ENCODE measurements around the gene KRT20. TPM values are rescaled to one million over a fixed set of nuclear protein-coding genes. Genes with fewer than 3 reads are reported as not detected.

The KRT20 gene
- total RNA-seq, 1 donor: not detected

- no peak for TF ChIP-seq CTCF (IDR thresholded peaks at IDR 0.05; ENCODE audit: insufficient read depth, low read length)
- no peak overlapping the region for H3K4me3 ChIP-seq (ENCODE audit: low read depth, low read length)
- peak; percentile 64 for DNase-seq (ENCODE audit: low read depth)
Measured at GRCh38 chr17:40909755-40910154, 24.7 kb upstream of the KRT20 start.

DNA sequence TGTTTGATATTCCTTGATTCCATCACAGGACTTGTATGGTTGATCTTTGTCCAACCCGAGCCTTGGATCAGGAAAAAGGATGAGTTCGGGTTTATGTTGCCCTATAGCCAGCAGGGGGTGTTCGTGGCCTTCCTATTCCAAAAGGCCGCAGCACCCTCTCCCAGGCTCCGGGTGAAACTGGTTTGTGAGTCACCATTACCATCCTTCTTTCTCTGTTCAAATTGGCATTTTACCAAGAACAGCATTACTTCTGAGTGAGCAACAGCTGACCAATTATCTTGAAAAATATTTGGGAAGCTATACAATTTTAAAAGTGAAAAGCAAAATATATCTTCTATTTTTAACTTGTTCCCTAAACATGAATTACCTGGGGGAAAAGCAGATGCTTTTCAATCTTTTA, 24.3 kb upstream of the KRT20 start:
- H3K4me3 ChIP-seq (ENCODE audit: low read depth, low read length): no peak overlapping the region
- TF ChIP-seq CTCF (IDR thresholded peaks at IDR 0.05; ENCODE audit: insufficient read depth, low read length): peak; percentile 77
- DNase-seq (ENCODE audit: low read depth): peak; percentile 98

DNA sequence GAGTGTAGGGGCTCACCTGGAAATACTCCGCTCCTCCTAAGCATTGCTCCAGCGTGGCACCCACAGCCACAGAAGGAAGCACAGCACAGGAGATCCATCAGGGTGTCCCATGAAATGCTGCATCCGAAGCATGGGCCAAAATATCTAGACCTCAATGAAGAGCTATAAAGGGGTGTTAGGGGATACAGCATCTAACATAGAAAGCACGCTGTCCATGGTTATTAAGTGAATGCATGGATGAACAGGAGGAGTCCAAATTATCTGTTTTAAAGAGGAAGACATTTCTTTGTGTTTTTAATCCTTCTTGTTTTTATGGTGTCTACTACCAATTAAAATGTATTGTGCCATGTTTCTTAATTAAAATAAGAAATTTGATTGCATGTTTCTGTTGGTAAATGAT, 21.6 kb upstream of the KRT20 start:
- no peak for TF ChIP-seq CTCF (IDR thresholded peaks at IDR 0.05; ENCODE audit: insufficient read depth, low read length)
- no peak overlapping the region for H3K4me3 ChIP-seq (ENCODE audit: low read depth, low read length)
- no peak for DNase-seq (ENCODE audit: low read depth)

- TF ChIP-seq CTCF (IDR thresholded peaks at IDR 0.05; ENCODE audit: insufficient read depth, low read length): no peak
- no peak for DNase-seq (ENCODE audit: low read depth)
Measured at GRCh38 chr17:40905370-40905769, 20.3 kb upstream of the KRT20 start.

DNA sequence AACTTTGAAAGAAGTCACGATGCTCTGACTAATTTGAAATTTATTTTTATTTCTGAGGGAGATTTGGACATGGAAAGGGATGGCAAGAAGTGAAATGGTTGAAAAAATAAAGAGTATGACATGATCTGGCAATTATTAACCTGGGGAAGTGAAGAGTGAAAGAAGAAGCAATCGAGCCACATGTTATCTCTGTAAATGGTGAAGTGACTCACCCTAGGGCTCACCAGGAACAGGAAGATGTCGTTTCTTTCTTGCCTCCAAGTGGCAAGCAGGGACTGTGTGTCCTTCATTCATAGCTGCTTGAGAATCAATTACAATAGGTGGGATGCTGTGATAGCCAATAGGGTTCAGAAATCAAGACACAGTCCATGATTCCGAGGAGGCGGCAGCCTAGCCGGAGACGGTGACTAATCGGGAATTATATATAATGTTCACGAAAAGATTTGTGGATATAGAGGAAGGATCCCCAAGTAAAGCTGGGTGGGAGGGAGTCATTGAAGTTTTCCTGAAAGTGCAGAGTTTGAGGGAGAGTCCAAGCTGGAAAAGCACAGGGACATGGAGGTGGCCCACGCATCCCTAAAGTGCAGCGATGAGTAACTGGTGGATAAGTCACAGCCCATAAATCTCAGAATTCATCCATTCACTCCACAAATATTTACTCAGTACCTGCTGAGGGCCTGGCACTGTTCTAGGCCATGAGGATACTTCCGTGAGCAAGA, 18.2 kb upstream of the KRT20 start:
- peak; percentile 10 for DNase-seq (ENCODE audit: low read depth)
- TF ChIP-seq CTCF (IDR thresholded peaks at IDR 0.05; ENCODE audit: insufficient read depth, low read length): no peak
- H3K4me3 ChIP-seq (ENCODE audit: low read depth, low read length): no peak overlapping the region

More at GRCh38 chr17:40905370-40905769, 20.3 kb upstream of the KRT20 start:
- H3K4me3 ChIP-seq (ENCODE audit: low read depth, low read length): no peak overlapping the region

- no peak for TF ChIP-seq CTCF (IDR thresholded peaks at IDR 0.05; ENCODE audit: insufficient read depth, low read length)
- no peak for DNase-seq (ENCODE audit: low read depth)
- H3K4me3 ChIP-seq (ENCODE audit: low read depth, low read length): no peak overlapping the region
Measured at GRCh38 chr17:40902498-40902897, 17.5 kb upstream of the KRT20 start.

Measured in fibroblast of the aortic adventitia (primary cell).